K562 (cell line): Measurements from ENCODE around the gene NQO2. TPM values are rescaled to one million over a fixed set of nuclear protein-coding genes. Genes with fewer than 3 reads are reported as not detected.

Experiments
- ARNT ChIP-seq, 2 experiments: fragments of 450-650 bp; IDR thresholded peaks; 2 replicates each; pipeline ENCODE4 v1.6.1; 2016; ENCODE audit warnings: mild to moderate bottlenecking in 1 of 2
- ATF6 ChIP-seq: sonication (generic); formaldehyde crosslinking; IDR thresholded peaks from 2 replicates; pipeline ENCODE4 v1.4.0; 2020; ENCODE audit warnings: mild to moderate bottlenecking, missing genetic modification reagents
- CHD4 ChIP-seq: fragments of 200-600 bp; sonication (generic); IDR thresholded peaks from 3 replicates; pipeline ENCODE4 v1.6.1; 2012; ENCODE audit warnings: low read depth, mild to moderate bottlenecking, mixed read lengths, low read length, inconsistent platforms; ENCODE audit not compliant: insufficient read depth, insufficient replicate concordance, poor library complexity, severe bottlenecking
- ELK1 ChIP-seq: sonication (generic); formaldehyde crosslinking; IDR thresholded peaks from 2 replicates; pipeline ENCODE4 v1.8.1; 2022; ENCODE audit warnings: missing genetic modification reagents
- ETS1 ChIP-seq: conservative IDR thresholded peaks from 2 replicates; pipeline ENCODE4 v1.6.1; 2011; ENCODE audit warnings: low read depth, mild to moderate bottlenecking, low read length; ENCODE audit not compliant: control insufficient read depth
- FOSL1 ChIP-seq: fragments of 200-800 bp; sonication (Bioruptor generic); conservative IDR thresholded peaks from 2 replicates; pipeline ENCODE4 v1.6.1; 2016; ENCODE audit warnings: missing genetic modification characterization, missing compliant biosample characterization
- FOXM1 ChIP-seq, 2 experiments: fragments of 450-650 bp in 1 of 2; sonication (generic) in 1 of 2; formaldehyde crosslinking in 1 of 2; IDR thresholded peaks; 2 replicates each; pipeline versions ENCODE4 v1.6.1 to v1.9.0; 2017 to 2022; ENCODE audit warnings: low read depth in 2 of 2, mild to moderate bottlenecking in 2 of 2, missing genetic modification reagents in 1 of 2, moderate library complexity in 1 of 2
- L3MBTL2 ChIP-seq: fragments of 450-650 bp; IDR thresholded peaks from 2 replicates; pipeline ENCODE4 v1.6.1; 2016; ENCODE audit warnings: mild to moderate bottlenecking, moderate library complexity
- NFATC3 ChIP-seq: fragments of 450-650 bp; IDR thresholded peaks from 2 replicates; pipeline ENCODE4 v1.6.1; 2017; ENCODE audit warnings: mild to moderate bottlenecking
- POLR2A ChIP-seq: fragments of 450-650 bp; conservative IDR thresholded peaks from 2 replicates; pipeline ENCODE4 v1.6.1; 2016
- RHOXF2B ChIP-seq: fragments of 250-450 bp; sonication (Bioruptor Pico); conservative IDR thresholded peaks from 2 replicates; pipeline ENCODE4 v1.5.1; 2021
- TFAM ChIP-seq: fragments of 250-450 bp; sonication (Bioruptor Pico); conservative IDR thresholded peaks from 2 replicates; pipeline ENCODE4 v1.5.0; 2021; ENCODE audit warnings: mild to moderate bottlenecking, moderate library complexity
- TRIM24 ChIP-seq, 2 experiments: fragments of 450-650 bp; IDR thresholded peaks; 2 replicates each; pipeline ENCODE4 v1.6.1; 2016
- TSHZ1 ChIP-seq: fragments of 250-450 bp; sonication (Bioruptor Pico); IDR thresholded peaks from 2 replicates; pipeline ENCODE4 v1.4.0; 2020; ENCODE audit warnings: mild to moderate bottlenecking, moderate library complexity
- ZBTB8A ChIP-seq: fragments of 450-650 bp; IDR thresholded peaks from 2 replicates; pipeline ENCODE4 v1.6.1; 2018; ENCODE audit warnings: mild to moderate bottlenecking, moderate library complexity; ENCODE audit not compliant: partially characterized antibody
- ZFP36 ChIP-seq: fragments of 150-350 bp; IDR thresholded peaks from 2 replicates; pipeline ENCODE4 v1.6.1; 2018; ENCODE audit warnings: low read length, low read depth; ENCODE audit not compliant: partially characterized antibody
- ZNF12 ChIP-seq: sonication (generic); formaldehyde crosslinking; IDR thresholded peaks from 2 replicates; pipeline ENCODE4 v1.4.0; 2020; ENCODE audit warnings: mild to moderate bottlenecking, missing genetic modification reagents
- ZNF197 ChIP-seq: fragments of 200-800 bp; sonication (Bioruptor generic); IDR thresholded peaks from 2 replicates; pipeline ENCODE4 v1.6.1; 2016; ENCODE audit warnings: low read depth, missing genetic modification characterization, missing compliant biosample characterization
- ZNF41 ChIP-seq: fragments of 250-450 bp; sonication (Bioruptor Pico); conservative IDR thresholded peaks from 2 replicates; pipeline ENCODE4 v1.4.0; 2020; ENCODE audit warnings: mild to moderate bottlenecking
- ZNF507 ChIP-seq: conservative IDR thresholded peaks from 2 replicates; pipeline ENCODE4 v1.6.1; 2017; ENCODE audit warnings: missing genetic modification characterization, missing compliant biosample characterization
- ZNF77 ChIP-seq: fragments of 250-450 bp; sonication (Bioruptor Pico); IDR thresholded peaks from 2 replicates; pipeline ENCODE4 v1.5.0; 2020
- polyA plus RNA-seq, 8 experiments: library from polyadenylated mRNA; depleted of rRNA in 4 of 8; stranded (reverse) in 5 of 8; unstranded in 3 of 8; fragments of >200 nt; fragmentation: Nextera tagmentation in 2 of 8; fragmentation: Illumina TruSeq in 1 of 8; extraction: Ambion mirVana in 2 of 8; extraction: Trizol in 1 of 8; gene quantifications; 2 replicates each; pipeline versions ENCODE4 v1.2.1 to v1.2.3, GENCODE V29; 2011 to 2014; ENCODE audit warnings: inconsistent platforms in 1 of 8, missing spikeins in 1 of 8
- total RNA-seq, 7 experiments: library from RNA; depleted of rRNA in 6 of 7; stranded (reverse); fragments of >200 nt in 6 of 7; fragmentation: Illumina TruSeq in 2 of 7; extraction: Trizol in 2 of 7; gene quantifications; 2 replicates each; pipeline versions ENCODE4 v1.2.1 to v1.2.3, GENCODE V29; 2011 to 2021; ENCODE audit warnings: low replicate concordance in 1 of 7

NQO2 gene
- total and polyA plus RNA-seq, 9 of the 15 experiments (the other 6 are each of a cell fraction or from before 2014, with no cell fraction given): 54.6 to 214 (median 116) TPM

GRCh38 chr6:2990248-2990931 lies 9.3 kb upstream of the NQO2 start (continued):
- TF ChIP-seq ZNF77 (CRISPR knock-in tag) (no peak), ARNT (IDR thresholded peaks at IDR 0.05) (peak in 1 of 2 experiments; percentile 72; a peak in 2 of 4 replicates), ZNF197 (CRISPR knock-in tag) (peak; percentile 95; the same call in 1 of the 2 replicates), ZNF41 (CRISPR knock-in tag) (peak; percentile 84), FOSL1 (tag) (peak; percentile 31; the same call in 1 of the 2 replicates), ZNF12 (CRISPR knock-in tag) (no peak), L3MBTL2 (no peak), TFAM (CRISPR knock-in tag) (no peak), TSHZ1 (peak; percentile 83), RHOXF2B (CRISPR knock-in tag) (peak; percentile 26; the same call in 1 of the 2 replicates), ETS1 (0 out of 2 replicates have a peak, but pooled peaks have one; percentile 37), ATF6 (CRISPR knock-in tag) (no peak), ELK1 (CRISPR knock-in tag) (no peak), ZNF507 (tag) (no peak), FOXM1 (IDR thresholded peaks at IDR 0.05; ENCODE audit: low read depth) (peak; percentile 35; the same call in 1 of the 2 replicates), FOXM1 (CRISPR knock-in tag; IDR thresholded peaks at IDR 0.05; ENCODE audit: low read depth) (no peak), CHD4 (no peak), ZFP36 (no peak), ZBTB8A (no peak), TRIM24 (IDR thresholded peaks at IDR 0.05) (peak; percentile 64 to 72; a peak in 3 of 4 replicates), NFATC3 (no peak), POLR2A (peak; percentile 55)
